T-helper 2 cell treated with Interferon-gamma antibody and Interleukin-4, amounts not matched to agents 100 ng/mL and 5 ng/mL, for 36 hours (primary cell): ENCODE measurements around the gene APOL6. TPM values are rescaled to one million over a fixed set of nuclear protein-coding genes. Genes with fewer than 3 reads are reported as not detected.
"Not testable (repeated sequence)": the region's sequence is repeated elsewhere in the genome, so short reads cannot be mapped to it uniquely, and the experiment has no call there.

Experiments used
- intact Hi-C: fragments of 100-400 bp; cut with micrococcal nuclease; formaldehyde crosslinking; loops from one replicate; pipeline ENCODE4 v1.15.1; 2023
- total RNA-seq: library from RNA; stranded (reverse); gene quantifications from 2 replicates; pipeline ENCODE4 v1.2.3, GENCODE V29; 2022

Gene APOL6
- total RNA-seq, 1 donor from 2014 or later, result 73.9 TPM

- intact Hi-C loops, result no loop called here
These were observed 26.1 kb downstream of the APOL6 start for GRCh38 chr22:35674335-35674734.

- intact Hi-C loops, result not testable (repeated sequence)
These were observed 27.8 kb downstream of the APOL6 start for GRCh38 chr22:35676065-35676464.

- intact Hi-C loops, result no loop called here
These were observed 29.4 kb downstream of the APOL6 start for GRCh38 chr22:35677460-35678187.

- intact Hi-C loops, result no loop called here
These were observed 30.6 kb downstream of the APOL6 start for GRCh38 chr22:35678836-35679235.

GRCh38 chr22:35679492-35679891 lies 31.2 kb downstream of the APOL6 start:
- intact Hi-C loops, result not testable (repeated sequence)

GRCh38 chr22:35681454-35682052 lies 33.3 kb downstream of the APOL6 start:
- intact Hi-C loops, result no loop called here

GRCh38 chr22:35683560-35683959 lies 35.3 kb downstream of the APOL6 start:
- intact Hi-C loops, result no loop called here

- intact Hi-C loops, result no loop called here
These were observed 36.0 kb downstream of the APOL6 start for GRCh38 chr22:35684270-35684700.

GRCh38 chr22:35684732-35685131 lies 36.5 kb downstream of the APOL6 start:
- intact Hi-C loops, result no loop called here

GRCh38 chr22:35685731-35686130 lies 37.5 kb downstream of the APOL6 start:
- intact Hi-C loops, result no loop called here

GRCh38 chr22:35686298-35686697 lies 38.1 kb downstream of the APOL6 start:
- intact Hi-C loops, result no loop called here

GRCh38 chr22:35687461-35687860 lies 39.2 kb downstream of the APOL6 start:
- intact Hi-C loops, result no loop called here

- intact Hi-C loops, result no loop called here
These were observed 40.8 kb downstream of the APOL6 start for GRCh38 chr22:35688913-35689675.

- intact Hi-C loops, result no loop called here
These were observed 41.8 kb downstream of the APOL6 start for GRCh38 chr22:35690001-35690400.

GRCh38 chr22:35695202-35695601 lies 47.0 kb downstream of the APOL6 start:
- intact Hi-C loops, result loop anchor here (5.0 kb wide), 1 partner anchor 48 kb away; the partner anchor contains the start of gene APOL6

- intact Hi-C loops, result loop anchor here (5.0 kb wide), 1 partner anchor 50 kb away; the partner anchor contains the start of gene APOL6
These were observed 48.9 kb downstream of the APOL6 start for GRCh38 chr22:35697142-35697541.

- intact Hi-C loops, result loop anchor here (5.0 kb wide), 1 partner anchor 53 kb away; the partner anchor contains the start of gene APOL6
These were observed 51.6 kb downstream of the APOL6 start for GRCh38 chr22:35699852-35700251.

- intact Hi-C loops, result no loop called here
These were observed 55.8 kb downstream of the APOL6 start for GRCh38 chr22:35703861-35704584.

GRCh38 chr22:35705141-35705540 lies 56.9 kb downstream of the APOL6 start:
- intact Hi-C loops, result no loop called here

- intact Hi-C loops, result no loop called here
These were observed 60.2 kb downstream of the APOL6 start for GRCh38 chr22:35708453-35708852.

- intact Hi-C loops, result no loop called here
These were observed 60.7 kb downstream of the APOL6 start for GRCh38 chr22:35708917-35709316.
